ENCODE data around the gene OR1N2. TPM values are rescaled to one million over a fixed set of nuclear protein-coding genes. Genes with fewer than 3 reads are reported as not detected.

OR1N2 gene
- total and polyA plus RNA-seq, 2 of the 8 experiments (the other 6 are each of a cell fraction or from before 2014, with no cell fraction given): not detected

DNA sequence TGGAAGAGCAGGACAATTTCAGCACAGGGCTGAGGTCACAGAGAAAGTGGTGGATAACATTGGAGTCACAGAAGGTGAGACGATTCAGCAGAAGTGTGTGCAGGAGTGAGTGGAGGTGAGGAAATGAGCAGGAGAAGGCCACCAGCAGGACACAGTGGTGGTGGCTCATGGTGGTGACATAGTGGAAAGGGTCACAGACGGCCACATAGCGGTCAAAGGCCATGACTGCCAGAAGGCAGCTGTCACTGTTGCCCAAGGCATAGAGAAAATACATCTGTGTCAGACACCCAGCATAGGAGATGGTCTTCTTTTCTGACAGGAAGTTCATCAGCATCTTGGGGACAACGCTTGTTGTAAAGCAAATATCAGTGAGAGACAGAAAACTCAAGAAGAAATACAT is 15.0 kb downstream of the OR1N2 start (continued):
- TF ChIP-seq, protein P1, sequence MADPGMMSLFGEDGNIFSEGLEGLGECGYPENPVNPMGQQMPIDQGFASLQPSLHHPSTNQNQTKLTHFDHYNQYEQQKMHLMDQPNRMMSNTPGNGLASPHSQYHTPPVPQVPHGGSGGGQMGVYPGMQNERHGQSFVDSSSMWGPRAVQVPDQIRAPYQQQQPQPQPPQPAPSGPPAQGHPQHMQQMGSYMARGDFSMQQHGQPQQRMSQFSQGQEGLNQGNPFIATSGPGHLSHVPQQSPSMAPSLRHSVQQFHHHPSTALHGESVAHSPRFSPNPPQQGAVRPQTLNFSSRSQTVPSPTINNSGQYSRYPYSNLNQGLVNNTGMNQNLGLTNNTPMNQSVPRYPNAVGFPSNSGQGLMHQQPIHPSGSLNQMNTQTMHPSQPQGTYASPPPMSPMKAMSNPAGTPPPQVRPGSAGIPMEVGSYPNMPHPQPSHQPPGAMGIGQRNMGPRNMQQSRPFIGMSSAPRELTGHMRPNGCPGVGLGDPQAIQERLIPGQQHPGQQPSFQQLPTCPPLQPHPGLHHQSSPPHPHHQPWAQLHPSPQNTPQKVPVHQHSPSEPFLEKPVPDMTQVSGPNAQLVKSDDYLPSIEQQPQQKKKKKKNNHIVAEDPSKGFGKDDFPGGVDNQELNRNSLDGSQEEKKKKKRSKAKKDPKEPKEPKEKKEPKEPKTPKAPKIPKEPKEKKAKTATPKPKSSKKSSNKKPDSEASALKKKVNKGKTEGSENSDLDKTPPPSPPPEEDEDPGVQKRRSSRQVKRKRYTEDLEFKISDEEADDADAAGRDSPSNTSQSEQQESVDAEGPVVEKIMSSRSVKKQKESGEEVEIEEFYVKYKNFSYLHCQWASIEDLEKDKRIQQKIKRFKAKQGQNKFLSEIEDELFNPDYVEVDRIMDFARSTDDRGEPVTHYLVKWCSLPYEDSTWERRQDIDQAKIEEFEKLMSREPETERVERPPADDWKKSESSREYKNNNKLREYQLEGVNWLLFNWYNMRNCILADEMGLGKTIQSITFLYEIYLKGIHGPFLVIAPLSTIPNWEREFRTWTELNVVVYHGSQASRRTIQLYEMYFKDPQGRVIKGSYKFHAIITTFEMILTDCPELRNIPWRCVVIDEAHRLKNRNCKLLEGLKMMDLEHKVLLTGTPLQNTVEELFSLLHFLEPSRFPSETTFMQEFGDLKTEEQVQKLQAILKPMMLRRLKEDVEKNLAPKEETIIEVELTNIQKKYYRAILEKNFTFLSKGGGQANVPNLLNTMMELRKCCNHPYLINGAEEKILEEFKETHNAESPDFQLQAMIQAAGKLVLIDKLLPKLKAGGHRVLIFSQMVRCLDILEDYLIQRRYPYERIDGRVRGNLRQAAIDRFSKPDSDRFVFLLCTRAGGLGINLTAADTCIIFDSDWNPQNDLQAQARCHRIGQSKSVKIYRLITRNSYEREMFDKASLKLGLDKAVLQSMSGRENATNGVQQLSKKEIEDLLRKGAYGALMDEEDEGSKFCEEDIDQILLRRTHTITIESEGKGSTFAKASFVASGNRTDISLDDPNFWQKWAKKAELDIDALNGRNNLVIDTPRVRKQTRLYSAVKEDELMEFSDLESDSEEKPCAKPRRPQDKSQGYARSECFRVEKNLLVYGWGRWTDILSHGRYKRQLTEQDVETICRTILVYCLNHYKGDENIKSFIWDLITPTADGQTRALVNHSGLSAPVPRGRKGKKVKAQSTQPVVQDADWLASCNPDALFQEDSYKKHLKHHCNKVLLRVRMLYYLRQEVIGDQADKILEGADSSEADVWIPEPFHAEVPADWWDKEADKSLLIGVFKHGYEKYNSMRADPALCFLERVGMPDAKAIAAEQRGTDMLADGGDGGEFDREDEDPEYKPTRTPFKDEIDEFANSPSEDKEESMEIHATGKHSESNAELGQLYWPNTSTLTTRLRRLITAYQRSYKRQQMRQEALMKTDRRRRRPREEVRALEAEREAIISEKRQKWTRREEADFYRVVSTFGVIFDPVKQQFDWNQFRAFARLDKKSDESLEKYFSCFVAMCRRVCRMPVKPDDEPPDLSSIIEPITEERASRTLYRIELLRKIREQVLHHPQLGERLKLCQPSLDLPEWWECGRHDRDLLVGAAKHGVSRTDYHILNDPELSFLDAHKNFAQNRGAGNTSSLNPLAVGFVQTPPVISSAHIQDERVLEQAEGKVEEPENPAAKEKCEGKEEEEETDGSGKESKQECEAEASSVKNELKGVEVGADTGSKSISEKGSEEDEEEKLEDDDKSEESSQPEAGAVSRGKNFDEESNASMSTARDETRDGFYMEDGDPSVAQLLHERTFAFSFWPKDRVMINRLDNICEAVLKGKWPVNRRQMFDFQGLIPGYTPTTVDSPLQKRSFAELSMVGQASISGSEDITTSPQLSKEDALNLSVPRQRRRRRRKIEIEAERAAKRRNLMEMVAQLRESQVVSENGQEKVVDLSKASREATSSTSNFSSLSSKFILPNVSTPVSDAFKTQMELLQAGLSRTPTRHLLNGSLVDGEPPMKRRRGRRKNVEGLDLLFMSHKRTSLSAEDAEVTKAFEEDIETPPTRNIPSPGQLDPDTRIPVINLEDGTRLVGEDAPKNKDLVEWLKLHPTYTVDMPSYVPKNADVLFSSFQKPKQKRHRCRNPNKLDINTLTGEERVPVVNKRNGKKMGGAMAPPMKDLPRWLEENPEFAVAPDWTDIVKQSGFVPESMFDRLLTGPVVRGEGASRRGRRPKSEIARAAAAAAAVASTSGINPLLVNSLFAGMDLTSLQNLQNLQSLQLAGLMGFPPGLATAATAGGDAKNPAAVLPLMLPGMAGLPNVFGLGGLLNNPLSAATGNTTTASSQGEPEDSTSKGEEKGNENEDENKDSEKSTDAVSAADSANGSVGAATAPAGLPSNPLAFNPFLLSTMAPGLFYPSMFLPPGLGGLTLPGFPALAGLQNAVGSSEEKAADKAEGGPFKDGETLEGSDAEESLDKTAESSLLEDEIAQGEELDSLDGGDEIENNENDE (IDR thresholded peaks at IDR 0.05; ENCODE audit: insufficient replicate concordance, low read length): no peak
- no peak for TF ChIP-seq SP4 (IDR thresholded peaks at IDR 0.05; ENCODE audit: low read length)
- TF ChIP-seq, protein P2, sequence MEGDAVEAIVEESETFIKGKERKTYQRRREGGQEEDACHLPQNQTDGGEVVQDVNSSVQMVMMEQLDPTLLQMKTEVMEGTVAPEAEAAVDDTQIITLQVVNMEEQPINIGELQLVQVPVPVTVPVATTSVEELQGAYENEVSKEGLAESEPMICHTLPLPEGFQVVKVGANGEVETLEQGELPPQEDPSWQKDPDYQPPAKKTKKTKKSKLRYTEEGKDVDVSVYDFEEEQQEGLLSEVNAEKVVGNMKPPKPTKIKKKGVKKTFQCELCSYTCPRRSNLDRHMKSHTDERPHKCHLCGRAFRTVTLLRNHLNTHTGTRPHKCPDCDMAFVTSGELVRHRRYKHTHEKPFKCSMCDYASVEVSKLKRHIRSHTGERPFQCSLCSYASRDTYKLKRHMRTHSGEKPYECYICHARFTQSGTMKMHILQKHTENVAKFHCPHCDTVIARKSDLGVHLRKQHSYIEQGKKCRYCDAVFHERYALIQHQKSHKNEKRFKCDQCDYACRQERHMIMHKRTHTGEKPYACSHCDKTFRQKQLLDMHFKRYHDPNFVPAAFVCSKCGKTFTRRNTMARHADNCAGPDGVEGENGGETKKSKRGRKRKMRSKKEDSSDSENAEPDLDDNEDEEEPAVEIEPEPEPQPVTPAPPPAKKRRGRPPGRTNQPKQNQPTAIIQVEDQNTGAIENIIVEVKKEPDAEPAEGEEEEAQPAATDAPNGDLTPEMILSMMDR (IDR thresholded peaks at IDR 0.05; ENCODE audit: control extremely low read depth in 1 of 3, insufficient read depth in 1 of 3, low read depth in 1 of 3, low read length in 3 of 3): no peak
- TF ChIP-seq PHF8 (conservative IDR thresholded peaks at IDR 0.05; ENCODE audit: low read depth, low read length): no peak
- no peak for TF ChIP-seq FOSL1 (IDR thresholded peaks at IDR 0.05; ENCODE audit: insufficient read depth, low read depth, low read length)
- no peak for TF ChIP-seq EGR1 (IDR thresholded peaks at IDR 0.05; ENCODE audit: borderline replicate concordance, low read depth, low read length)
- no peak for TF ChIP-seq BCL11A (IDR thresholded peaks at IDR 0.05; ENCODE audit: low read depth in 2 of 2, low read length in 2 of 2)
- no peak for TF ChIP-seq EP300 (IDR thresholded peaks at IDR 0.05; ENCODE audit: borderline replicate concordance in 1 of 2, low read depth in 2 of 2, low read length in 2 of 2)
- no peak for TF ChIP-seq CEBPB (IDR thresholded peaks at IDR 0.05; ENCODE audit: low read depth, low read length)

Measured in H1 (cell line).